ENCODE measurements around the gene ZBED1. TPM values are rescaled to one million over a fixed set of nuclear protein-coding genes. Genes with fewer than 3 reads are reported as not detected.

Gene ZBED1
- total RNA-seq, 1 experiment from 2014 or later: 14.2 TPM

GRCh38 chrX:2548711-2549423 is 48.1 kb upstream of the ZBED1 start:
- Histone ChIP-seq H3K9ac (ENCODE audit: low read length) (no peak overlapping the region), H3K27me3 (ENCODE audit: low read length) (peaks cover 6% of the 10 kb centered on the region; the same call in 1 of the 2 replicates), H3K9me3 (ENCODE audit: low read length) (no peaks in the 10 kb centered on the region), H3K4me2 (ENCODE audit: low read length) (no peak overlapping the region), H4K20me1 (ENCODE audit: low read length) (no peaks in the 10 kb centered on the region), H3K79me2 (ENCODE audit: low read length) (no peaks in the 10 kb centered on the region), H3K4me3 (ENCODE audit: low read length) (no peak overlapping the region), H3K4me1 (ENCODE audit: insufficient read depth, low read length) (no peaks in the 10 kb centered on the region), H2AFZ (ENCODE audit: low read length) (no peak overlapping the region), H3K27ac (ENCODE audit: low read length) (no peak overlapping the region), H3K9me2 (replicated peaks; ENCODE audit: low read length) (no peaks in the 10 kb centered on the region), H3K36me3 (ENCODE audit: low read depth, low read length) (no peaks in the 10 kb centered on the region), H3F3A (ENCODE audit: low read length, unreplicated experiment) (no peaks in the 10 kb centered on the region)
- CTCF ChIA-PET: no interaction called here
- ATAC-seq (no peak), DNase-seq (no peak)
- intact Hi-C loops (cut with micrococcal nuclease): no loop called here
- POLR2A ChIA-PET (ENCODE audit: unreplicated experiment): no interaction called here
- no TSS peak for BruUV-seq (replicated peaks)
- no peak for TF ChIP-seq EZH2phosphoT487 (IDR thresholded peaks at IDR 0.05; ENCODE audit: borderline replicate concordance, low read length)
- no peak for TF ChIP-seq EZH2 (IDR thresholded peaks at IDR 0.05; ENCODE audit: low read length, unreplicated experiment)
- TF ChIP-seq CTCF (conservative IDR thresholded peaks at IDR 0.05; ENCODE audit: low read depth, low read length): no peak

- no peaks in the 10 kb centered on the region for H3K9me2 ChIP-seq (replicated peaks; ENCODE audit: low read length)
- BruUV-seq (replicated peaks): no TSS peak
- no peaks in the 10 kb centered on the region for H4K20me1 ChIP-seq (ENCODE audit: low read length)
- DNase-seq (no peak), ATAC-seq (no peak)
- ChIA-PET CTCF (no interaction called here), POLR2A (ENCODE audit: unreplicated experiment) (no interaction called here)
- no peaks in the 10 kb centered on the region for H3K9me3 ChIP-seq (ENCODE audit: low read length)
- H2AFZ ChIP-seq (ENCODE audit: low read length): no peak overlapping the region
- H3K4me1 ChIP-seq (ENCODE audit: insufficient read depth, low read length): no peaks in the 10 kb centered on the region
- no peak for TF ChIP-seq EZH2phosphoT487 (IDR thresholded peaks at IDR 0.05; ENCODE audit: borderline replicate concordance, low read length)
- TF ChIP-seq CTCF (conservative IDR thresholded peaks at IDR 0.05; ENCODE audit: low read depth, low read length): no peak
- TF ChIP-seq EZH2 (IDR thresholded peaks at IDR 0.05; ENCODE audit: low read length, unreplicated experiment): no peak
- no peak overlapping the region for H3K4me2 ChIP-seq (ENCODE audit: low read length)
- no peak overlapping the region for H3K4me3 ChIP-seq (ENCODE audit: low read length)
- no peak overlapping the region for H3K27ac ChIP-seq (ENCODE audit: low read length)
- intact Hi-C loops (cut with micrococcal nuclease): no loop called here
- no peaks in the 10 kb centered on the region for H3K79me2 ChIP-seq (ENCODE audit: low read length)
- no peaks in the 10 kb centered on the region for H3K36me3 ChIP-seq (ENCODE audit: low read depth, low read length)
- no peak overlapping the region for H3K9ac ChIP-seq (ENCODE audit: low read length)
- 0 out of 2 replicates have a peak, but pooled peaks cover 3% of the 10 kb centered on the region for H3K27me3 ChIP-seq (ENCODE audit: low read length)
- H3F3A ChIP-seq (ENCODE audit: low read length, unreplicated experiment): no peaks in the 10 kb centered on the region
These were observed 47.0 kb upstream of the ZBED1 start for GRCh38 chrX:2547736-2548135.

DNA sequence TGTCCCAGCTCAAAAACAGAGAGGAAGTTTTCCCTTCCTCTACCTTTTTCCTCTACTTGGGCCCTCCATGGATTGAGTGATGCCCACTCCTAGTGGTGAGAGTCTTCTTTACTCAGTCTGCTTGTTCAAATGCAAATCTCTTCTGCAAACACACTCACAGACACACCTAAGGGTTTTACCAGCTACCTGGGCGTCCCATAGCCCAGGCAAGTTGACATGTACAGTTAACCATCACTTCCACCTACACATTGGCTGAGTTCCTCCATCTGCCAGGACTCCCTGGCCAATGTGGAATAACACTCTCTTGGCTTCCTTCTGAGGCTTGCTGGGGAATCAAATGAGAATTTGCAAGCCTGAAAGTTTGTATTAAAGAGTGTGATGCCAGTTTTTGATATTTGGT is 45.7 kb upstream of the ZBED1 start:
- intact Hi-C loops (cut with micrococcal nuclease): no loop called here
- Histone ChIP-seq H3F3A (ENCODE audit: low read length, unreplicated experiment) (no peaks in the 10 kb centered on the region), H3K9me2 (replicated peaks; ENCODE audit: low read length) (no peaks in the 10 kb centered on the region), H3K9ac (ENCODE audit: low read length) (no peak overlapping the region), H3K4me3 (ENCODE audit: low read length) (no peak overlapping the region), H3K36me3 (ENCODE audit: low read depth, low read length) (no peaks in the 10 kb centered on the region), H3K4me1 (ENCODE audit: insufficient read depth, low read length) (no peaks in the 10 kb centered on the region), H3K27me3 (ENCODE audit: low read length) (no peaks in the 10 kb centered on the region), H3K79me2 (ENCODE audit: low read length) (no peaks in the 10 kb centered on the region), H2AFZ (ENCODE audit: low read length) (no peak overlapping the region), H3K9me3 (ENCODE audit: low read length) (no peaks in the 10 kb centered on the region), H3K4me2 (ENCODE audit: low read length) (no peak overlapping the region), H4K20me1 (ENCODE audit: low read length) (no peaks in the 10 kb centered on the region), H3K27ac (ENCODE audit: low read length) (no peak overlapping the region)
- ChIA-PET POLR2A (ENCODE audit: unreplicated experiment) (no interaction called here), CTCF (no interaction called here)
- DNase-seq (no peak), ATAC-seq (no peak)
- TF ChIP-seq EZH2phosphoT487 (IDR thresholded peaks at IDR 0.05; ENCODE audit: borderline replicate concordance, low read length): no peak
- no peak for TF ChIP-seq EZH2 (IDR thresholded peaks at IDR 0.05; ENCODE audit: low read length, unreplicated experiment)
- no peak for TF ChIP-seq CTCF (conservative IDR thresholded peaks at IDR 0.05; ENCODE audit: low read depth, low read length)
- no TSS peak for BruUV-seq (replicated peaks)
